GM12873 (cell line): ENCODE measurements around the gene CBLB.

ENCODE experiments used
- CTCF ChIP-seq: IDR thresholded peaks from 2 replicates; pipeline ENCODE4 v1.5.1; 2012; ENCODE audit warnings: low read depth, mild to moderate bottlenecking, moderate library complexity, low read length, control low read depth; ENCODE audit not compliant: insufficient read depth; ENCODE audit errors: missing control alignments

Gene CBLB

GRCh38 chr3:105686278-105686897 lies 182.4 kb downstream of the CBLB start:
- peak; percentile 59 for TF ChIP-seq CTCF

GRCh38 chr3:105679951-105680350 lies 188.9 kb downstream of the CBLB start:
- no peak for TF ChIP-seq CTCF

- no peak for TF ChIP-seq CTCF
These were observed 190.8 kb downstream of the CBLB start for GRCh38 chr3:105678017-105678416.

- no peak for TF ChIP-seq CTCF
These were observed 192.1 kb downstream of the CBLB start for GRCh38 chr3:105676621-105677300.

GRCh38 chr3:105674437-105675065 lies 194.3 kb downstream of the CBLB start:
- TF ChIP-seq CTCF, result no peak

- no peak for TF ChIP-seq CTCF
These were observed 195.8 kb downstream of the CBLB start for GRCh38 chr3:105672996-105673395.

- no peak for TF ChIP-seq CTCF
These were observed 206.5 kb downstream of the CBLB start for GRCh38 chr3:105662306-105662705.
